ENCODE results near the gene ZNF398. TPM values are rescaled to one million over a fixed set of nuclear protein-coding genes. Genes with fewer than 3 reads are reported as not detected.
"Not testable (repeated sequence)": the region's sequence is repeated elsewhere in the genome, so short reads cannot be mapped to it uniquely, and the experiment has no call there.

Gene ZNF398
- polyA plus RNA-seq, 1 donor, result 7.4 TPM

GRCh38 chr7:149197675-149198074 lies 50.4 kb downstream of the ZNF398 start:
- DNase-seq (ENCODE audit: low read depth), result no peak

GRCh38 chr7:149198161-149198816 lies 51.0 kb downstream of the ZNF398 start:
- DNase-seq (ENCODE audit: low read depth), result no peak

GRCh38 chr7:149199234-149199995 lies 52.2 kb downstream of the ZNF398 start:
- no peak for DNase-seq (ENCODE audit: low read depth)

- DNase-seq (ENCODE audit: low read depth), result no peak
These were observed 55.6 kb downstream of the ZNF398 start for GRCh38 chr7:149202831-149203231.

- DNase-seq (ENCODE audit: low read depth), result no peak
These were observed 58.6 kb downstream of the ZNF398 start for GRCh38 chr7:149205690-149206381.

GRCh38 chr7:149207324-149208035 lies 60.2 kb downstream of the ZNF398 start:
- no peak for DNase-seq (ENCODE audit: low read depth)

GRCh38 chr7:149209518-149210269 lies 62.4 kb downstream of the ZNF398 start:
- no peak for DNase-seq (ENCODE audit: low read depth)

- DNase-seq (ENCODE audit: low read depth), result no peak
These were observed 63.3 kb downstream of the ZNF398 start for GRCh38 chr7:149210551-149210950.

GRCh38 chr7:149214020-149214720 lies 66.9 kb downstream of the ZNF398 start:
- no peak for DNase-seq (ENCODE audit: low read depth)

- no peak for DNase-seq (ENCODE audit: low read depth)
These were observed 69.1 kb downstream of the ZNF398 start for GRCh38 chr7:149216402-149216801.

GRCh38 chr7:149217570-149217969 lies 70.3 kb downstream of the ZNF398 start:
- no peak for DNase-seq (ENCODE audit: low read depth)

GRCh38 chr7:149218469-149219420 lies 71.5 kb downstream of the ZNF398 start:
- no peak for DNase-seq (ENCODE audit: low read depth)

GRCh38 chr7:149220534-149220933 lies 73.3 kb downstream of the ZNF398 start:
- DNase-seq (ENCODE audit: low read depth), result no peak

GRCh38 chr7:149223176-149223575 lies 75.9 kb downstream of the ZNF398 start:
- no peak for DNase-seq (ENCODE audit: low read depth)

- DNase-seq (ENCODE audit: low read depth), result no peak
These were observed 76.5 kb downstream of the ZNF398 start for GRCh38 chr7:149223761-149224160.

- no peak for DNase-seq (ENCODE audit: low read depth)
These were observed 77.1 kb downstream of the ZNF398 start for GRCh38 chr7:149224352-149224751.

- no peak for DNase-seq (ENCODE audit: low read depth)
These were observed 77.9 kb downstream of the ZNF398 start for GRCh38 chr7:149225106-149225505.

GRCh38 chr7:149225656-149226055 lies 78.4 kb downstream of the ZNF398 start:
- no peak for DNase-seq (ENCODE audit: low read depth)

GRCh38 chr7:149226366-149226765 lies 79.1 kb downstream of the ZNF398 start:
- DNase-seq (ENCODE audit: low read depth), result not testable (repeated sequence)

Data from forelimb muscle (tissue), 1 donor.